ENCODE measurements around the gene CUL1. TPM values are rescaled to one million over a fixed set of nuclear protein-coding genes. Genes with fewer than 3 reads are reported as not detected.

Gene CUL1
- total RNA-seq, 1 experiment from 2014 or later, result 49.2 TPM

GRCh38 chr7:148835854-148836253 lies 137.2 kb downstream of the CUL1 start:
- BruUV-seq (replicated peaks), result no TSS peak
- H3K4me1 Mint-ChIP-seq (ENCODE audit: insufficient read depth, unreplicated experiment), result peaks cover 11% of the 10 kb centered on the region
- no peak overlapping the region for H3K4me3 Mint-ChIP-seq (ENCODE audit: unreplicated experiment)
- intact Hi-C loops (cut with micrococcal nuclease), result no loop called here
- CTCF ChIA-PET, result no interaction called here
- H3K36me3 Mint-ChIP-seq (ENCODE audit: insufficient read depth, unreplicated experiment), result peaks cover 26% of the 10 kb centered on the region
- H3K27me3 Mint-ChIP-seq (ENCODE audit: insufficient read depth, unreplicated experiment), result no peaks in the 10 kb centered on the region
- no peak overlapping the region for H3K27ac Mint-ChIP-seq (ENCODE audit: low read depth, unreplicated experiment)
- DNase-seq (ENCODE audit: unreplicated experiment), result no peak
- POLR2A ChIA-PET, result interaction anchor here (1.1 to 1.3 kb wide), 2 partner anchors 14 to 106 kb away, joined by 4 read pairs; no protein-coding TSS in a partner anchor
- H3K9me3 Mint-ChIP-seq (ENCODE audit: unreplicated experiment), result no peaks in the 10 kb centered on the region
- TF ChIP-seq CTCF (IDR thresholded peaks at IDR 0.05; ENCODE audit: unreplicated experiment), result no peak

- no peaks in the 10 kb centered on the region for H3K9me3 Mint-ChIP-seq (ENCODE audit: unreplicated experiment)
- intact Hi-C loops (cut with micrococcal nuclease), result no loop called here
- no TSS peak for BruUV-seq (replicated peaks)
Measured at GRCh38 chr7:148838905-148839304, 140.2 kb downstream of the CUL1 start.

GRCh38 chr7:148847815-148848734 lies 149.4 kb downstream of the CUL1 start:
- intact Hi-C loops (cut with micrococcal nuclease), result no loop called here
- BruUV-seq (replicated peaks), result no TSS peak
- Mint-ChIP-seq H3K27me3 (ENCODE audit: insufficient read depth, unreplicated experiment) (no peaks in the 10 kb centered on the region), H3K36me3 (ENCODE audit: insufficient read depth, unreplicated experiment) (peaks cover 8% of the 10 kb centered on the region), H3K27ac (ENCODE audit: low read depth, unreplicated experiment) (peak overlapping the region; percentile 7), H3K9me3 (ENCODE audit: unreplicated experiment) (no peaks in the 10 kb centered on the region), H3K4me1 (ENCODE audit: insufficient read depth, unreplicated experiment) (peaks cover 14% of the 10 kb centered on the region), H3K4me3 (ENCODE audit: unreplicated experiment) (no peak overlapping the region)
- ChIA-PET CTCF (interaction anchor here (0.6 to 1.9 kb wide), 3 partner anchors 8 to 139 kb away, joined by 3 to 8 read pairs (median 5); no protein-coding TSS in a partner anchor), POLR2A (interaction anchor here (0.6 to 2.1 kb wide), 4 partner anchors 8 to 35 kb away, joined by 3 to 12 read pairs (median 4); partner anchors contain the start of gene EZH2)
- DNase-seq (ENCODE audit: unreplicated experiment), result no peak
- TF ChIP-seq CTCF (IDR thresholded peaks at IDR 0.05; ENCODE audit: unreplicated experiment), result no peak

More at GRCh38 chr7:148838905-148839304, 140.2 kb downstream of the CUL1 start:
- no peak for TF ChIP-seq CTCF (IDR thresholded peaks at IDR 0.05; ENCODE audit: unreplicated experiment)
- peak overlapping the region; percentile 71 for H3K27ac Mint-ChIP-seq (ENCODE audit: low read depth, unreplicated experiment)
- no peak for DNase-seq (ENCODE audit: unreplicated experiment)
- POLR2A ChIA-PET, result interaction anchor here (0.6 to 2.5 kb wide), 2 partner anchors 19 to 103 kb away, joined by 3 to 24 read pairs; no protein-coding TSS in a partner anchor
- no peak overlapping the region for H3K4me3 Mint-ChIP-seq (ENCODE audit: unreplicated experiment)
- CTCF ChIA-PET, result interaction anchor here (0.6 to 2.4 kb wide), 3 partner anchors 12 to 36 kb away, joined by 3 to 7 read pairs (median 6); no protein-coding TSS in a partner anchor
- peaks cover 11% of the 10 kb centered on the region for H3K4me1 Mint-ChIP-seq (ENCODE audit: insufficient read depth, unreplicated experiment)
- H3K36me3 Mint-ChIP-seq (ENCODE audit: insufficient read depth, unreplicated experiment), result peaks cover 26% of the 10 kb centered on the region
- no peaks in the 10 kb centered on the region for H3K27me3 Mint-ChIP-seq (ENCODE audit: insufficient read depth, unreplicated experiment)

GRCh38 chr7:148849393-148850098 lies 150.8 kb downstream of the CUL1 start:
- Mint-ChIP-seq H3K27me3 (ENCODE audit: insufficient read depth, unreplicated experiment) (no peaks in the 10 kb centered on the region), H3K9me3 (ENCODE audit: unreplicated experiment) (no peaks in the 10 kb centered on the region), H3K4me3 (ENCODE audit: unreplicated experiment) (no peak overlapping the region), H3K4me1 (ENCODE audit: insufficient read depth, unreplicated experiment) (peaks cover 14% of the 10 kb centered on the region), H3K27ac (ENCODE audit: low read depth, unreplicated experiment) (peak overlapping the region; percentile 7), H3K36me3 (ENCODE audit: insufficient read depth, unreplicated experiment) (no peaks in the 10 kb centered on the region)
- ChIA-PET CTCF (interaction anchor here (0.6 kb wide), 1 partner anchor 112 kb away, joined by 3 read pairs; no protein-coding TSS in a partner anchor), POLR2A (interaction anchor here (1.3 kb wide), 1 partner anchor 10 kb away, joined by 4 read pairs; no protein-coding TSS in a partner anchor)
- intact Hi-C loops (cut with micrococcal nuclease), result no loop called here
- no TSS peak for BruUV-seq (replicated peaks)
- DNase-seq (ENCODE audit: unreplicated experiment), result no peak
- TF ChIP-seq CTCF (IDR thresholded peaks at IDR 0.05; ENCODE audit: unreplicated experiment), result no peak

Measured in MCF 10A (cell line).